ENCODE measurements around the gene SRR. TPM values are rescaled to one million over a fixed set of nuclear protein-coding genes. Genes with fewer than 3 reads are reported as not detected.
"Not testable (repeated sequence)": the region's sequence is repeated elsewhere in the genome, so short reads cannot be mapped to it uniquely, and the experiment has no call there.

The SRR gene
- 12.2 TPM for polyA plus RNA-seq (2013, experiment 1 of 2)
- 10.6 TPM for polyA plus RNA-seq (2013, experiment 2 of 2)

GRCh38 chr17:2303204-2304188, at the start of gene SRR, which contains the start of gene SMG6:
SRR (plus strand) TSS chr17:2303950; CDS start chr17:2315561, 11,611 bp downstream.
SMG6 (minus strand) TSS chr17:2303785; CDS start chr17:2303720, 65 bp downstream.
- Histone ChIP-seq H3K4me2 (ENCODE audit: low read length, poor library complexity, severe bottlenecking) (peak within 1 kb of the TSS; percentile 84), H2BK15ac (ENCODE audit: low read depth, poor library complexity, severe bottlenecking) (peak within 1 kb of the TSS; percentile 94), H3K79me1 (replicated peaks; ENCODE audit: low read length, poor library complexity, severe bottlenecking) (peaks cover 26% of the 10 kb centered on the region), H2AFZ (ENCODE audit: low read depth, low read length) (peak within 1 kb of the TSS; percentile 95), H3K14ac (ENCODE audit: low read length in 2 of 2) (peak within 1 kb of the TSS in 1 of 2 experiments; percentile 99), H3K4ac (ENCODE audit: low read depth in 1 of 2, low read length in 2 of 2) (peak within 1 kb of the TSS; percentile 64 to 88), H2BK120ac (ENCODE audit: low read depth, low read length) (peak within 1 kb of the TSS; percentile 79), H4K91ac (ENCODE audit: low read length) (peak within 1 kb of the TSS; percentile 98), H3K4me3 (ENCODE audit: insufficient read depth in 1 of 2, low read depth in 1 of 2, low read length in 2 of 2) (peak within 1 kb of the TSS; percentile 95 to 99), H2BK12ac (ENCODE audit: low read length in 2 of 2) (peak within 1 kb of the TSS in 1 of 2 experiments; percentile 92), H3K9ac (ENCODE audit: low read length) (peak within 1 kb of the TSS; percentile 98), H3K18ac (ENCODE audit: low read depth in 1 of 2, low read length in 2 of 2) (peak within 1 kb of the TSS; percentile 97 to 98), H3K36me3 (ENCODE audit: control insufficient read depth in 1 of 2, insufficient read depth in 2 of 2, low read depth in 1 of 2, low read length in 2 of 2) (peaks cover 18 to 28% of the 10 kb centered on the region in 2 experiments), H3K23ac (ENCODE audit: low read length in 2 of 2) (peak within 1 kb of the TSS in 1 of 2 experiments; percentile 96), H3K27me3 (ENCODE audit: control insufficient read depth in 1 of 2, insufficient read depth in 1 of 2, low read length in 2 of 2) (no peaks in the 10 kb centered on the region), H4K8ac (ENCODE audit: low read length) (peak within 1 kb of the TSS; percentile 97), H2AK5ac (ENCODE audit: low read length, severe bottlenecking) (no peak within 1 kb of the TSS), H2BK5ac (ENCODE audit: low read depth, low read length, poor library complexity, severe bottlenecking) (peak within 1 kb of the TSS; percentile 87), H3K27ac (ENCODE audit: low read length, poor library complexity, severe bottlenecking) (peak within 1 kb of the TSS; percentile 82), H3K9me3 (ENCODE audit: control insufficient read depth, low read length) (no peaks in the 10 kb centered on the region), H3K4me1 (ENCODE audit: control insufficient read depth, insufficient read depth, low read depth, low read length) (peaks cover 11% of the 10 kb centered on the region)
- DNase-seq: peak; percentile 91
- WGBS: under 1% methylated on average over 77 of the region's 108 CpGs

GRCh38 chr17:2258830-2259229, 44.9 kb upstream of the SRR start:
- not testable (repeated sequence) for H2AK5ac ChIP-seq (ENCODE audit: low read length, severe bottlenecking); H2BK120ac ChIP-seq (ENCODE audit: low read depth, low read length); H2BK12ac ChIP-seq (ENCODE audit: low read length in 2 of 2); H3K27ac ChIP-seq (ENCODE audit: low read length, poor library complexity, severe bottlenecking); H2BK15ac ChIP-seq (ENCODE audit: low read depth, poor library complexity, severe bottlenecking); H3K27me3 ChIP-seq (ENCODE audit: control insufficient read depth in 1 of 2, insufficient read depth in 1 of 2, low read length in 2 of 2); H4K91ac ChIP-seq (ENCODE audit: low read length); H2AFZ ChIP-seq (ENCODE audit: low read depth, low read length); H3K36me3 ChIP-seq (ENCODE audit: control insufficient read depth in 1 of 2, insufficient read depth in 2 of 2, low read depth in 1 of 2, low read length in 2 of 2); H3K18ac ChIP-seq (ENCODE audit: low read depth in 1 of 2, low read length in 2 of 2); H3K4me1 ChIP-seq (ENCODE audit: control insufficient read depth, insufficient read depth, low read depth, low read length); H3K9ac ChIP-seq (ENCODE audit: low read length); H3K14ac ChIP-seq (ENCODE audit: low read length in 2 of 2); H3K4me3 ChIP-seq (ENCODE audit: insufficient read depth in 1 of 2, low read depth in 1 of 2, low read length in 2 of 2); H3K4ac ChIP-seq (ENCODE audit: low read depth in 1 of 2, low read length in 2 of 2); DNase-seq; H3K23ac ChIP-seq (ENCODE audit: low read length in 2 of 2); H3K9me3 ChIP-seq (ENCODE audit: control insufficient read depth, low read length); H4K8ac ChIP-seq (ENCODE audit: low read length); H2BK5ac ChIP-seq (ENCODE audit: low read depth, low read length, poor library complexity, severe bottlenecking); H3K4me2 ChIP-seq (ENCODE audit: low read length, poor library complexity, severe bottlenecking)
- H3K79me1 ChIP-seq (replicated peaks; ENCODE audit: low read length, poor library complexity, severe bottlenecking): peaks cover 23% of the 10 kb centered on the region
- 100% methylated on average over 4 of the region's 8 CpGs for WGBS

- peak overlapping the region; percentile 45 for H3K9ac ChIP-seq (ENCODE audit: low read length)
- H3K23ac ChIP-seq (ENCODE audit: low read length in 2 of 2): no peak overlapping the region
- H2BK120ac ChIP-seq (ENCODE audit: low read depth, low read length): no peak overlapping the region
- no peaks in the 10 kb centered on the region for H3K9me3 ChIP-seq (ENCODE audit: control insufficient read depth, low read length)
- no peak overlapping the region for H3K14ac ChIP-seq (ENCODE audit: low read length in 2 of 2)
- H3K36me3 ChIP-seq (ENCODE audit: control insufficient read depth in 1 of 2, insufficient read depth in 2 of 2, low read depth in 1 of 2, low read length in 2 of 2): peaks cover 0 to 3% of the 10 kb centered on the region in 2 experiments
- no peak overlapping the region for H3K27ac ChIP-seq (ENCODE audit: low read length, poor library complexity, severe bottlenecking)
- no peak overlapping the region for H4K8ac ChIP-seq (ENCODE audit: low read length)
- H2AK5ac ChIP-seq (ENCODE audit: low read length, severe bottlenecking): no peak overlapping the region
- H3K27me3 ChIP-seq (ENCODE audit: control insufficient read depth in 1 of 2, insufficient read depth in 1 of 2, low read length in 2 of 2): no peaks in the 10 kb centered on the region
- 95% methylated on average over 7 of the region's 8 CpGs for WGBS
- no peak overlapping the region for H2AFZ ChIP-seq (ENCODE audit: low read depth, low read length)
- no peak overlapping the region for H2BK5ac ChIP-seq (ENCODE audit: low read depth, low read length, poor library complexity, severe bottlenecking)
- no peak overlapping the region for H2BK12ac ChIP-seq (ENCODE audit: low read length in 2 of 2)
- H3K79me1 ChIP-seq (replicated peaks; ENCODE audit: low read length, poor library complexity, severe bottlenecking): peaks cover 21% of the 10 kb centered on the region
- peak; percentile 51 for DNase-seq
- no peak overlapping the region for H3K4me2 ChIP-seq (ENCODE audit: low read length, poor library complexity, severe bottlenecking)
- no peak overlapping the region for H2BK15ac ChIP-seq (ENCODE audit: low read depth, poor library complexity, severe bottlenecking)
- H4K91ac ChIP-seq (ENCODE audit: low read length): no peak overlapping the region
- H3K18ac ChIP-seq (ENCODE audit: low read depth in 1 of 2, low read length in 2 of 2): no peak overlapping the region
- no peak overlapping the region for H3K4ac ChIP-seq (ENCODE audit: low read depth in 1 of 2, low read length in 2 of 2)
- peaks cover 3% of the 10 kb centered on the region for H3K4me1 ChIP-seq (ENCODE audit: control insufficient read depth, insufficient read depth, low read depth, low read length)
- H3K4me3 ChIP-seq (ENCODE audit: insufficient read depth in 1 of 2, low read depth in 1 of 2, low read length in 2 of 2): no peak overlapping the region
Measured at GRCh38 chr17:2259769-2260536, 43.8 kb upstream of the SRR start.
